H1 (cell line): ENCODE measurements around the gene UPF3A. TPM values are rescaled to one million over a fixed set of nuclear protein-coding genes. Genes with fewer than 3 reads are reported as not detected.

Experiments
- ATF2 ChIP-seq: IDR thresholded peaks from 2 replicates; pipeline ENCODE4 v1.6.1; 2012; ENCODE audit warnings: low read length, inconsistent platforms
- BRCA1 ChIP-seq: IDR thresholded peaks from 2 replicates; pipeline ENCODE4 v1.6.1; 2012; ENCODE audit warnings: low read depth, low read length, improper control_type of control experiment
- CREB1 ChIP-seq: IDR thresholded peaks from 2 replicates; pipeline ENCODE4 v1.6.1; 2012; ENCODE audit warnings: inconsistent platforms
- JUND ChIP-seq: IDR thresholded peaks from 2 replicates; pipeline ENCODE4 v1.6.1; 2011; ENCODE audit warnings: mild to moderate bottlenecking, improper control_type of control experiment, low read length
- NANOG ChIP-seq: IDR thresholded peaks from 2 replicates; pipeline ENCODE4 v1.6.1; 2011; ENCODE audit warnings: low read length, low read depth, mild to moderate bottlenecking, inconsistent platforms; ENCODE audit not compliant: insufficient read depth, poor library complexity, severe bottlenecking
- NRF1 ChIP-seq: IDR thresholded peaks from 2 replicates; pipeline ENCODE4 v1.6.1; 2011; ENCODE audit warnings: mild to moderate bottlenecking, low read depth, low read length, improper control_type of control experiment
- POLR2A ChIP-seq, 2 experiments: IDR thresholded peaks; 1 replicate in 1 of 2; 2 replicates in 1 of 2; pipeline ENCODE4 v1.6.1; 2011; ENCODE audit warnings: low read depth in 2 of 2, low read length in 2 of 2, mild to moderate bottlenecking in 2 of 2; ENCODE audit errors: control extremely low read depth in 1 of 2
- polyA plus RNA-seq, 7 experiments: library from polyadenylated mRNA; depleted of rRNA in 3 of 7; stranded (reverse) in 5 of 7; unstranded in 2 of 7; fragments of >200 nt in 5 of 7; fragments of 200-250 nt in 2 of 7; gene quantifications; 1 replicate in 5 of 7; 2 replicates in 1 of 7; 4 replicates in 1 of 7; pipeline versions ENCODE4 v1.2.1 to v1.2.3, GENCODE V29; 2011 to 2013; ENCODE audit warnings: missing spikeins in 2 of 7, mixed read lengths in 2 of 7
- total RNA-seq: library from RNA; stranded (reverse); fragmentation: NEBNext Ultra II Directional; extraction: Animal tissue kit (Norgen Biotek cat#: 25700); gene quantifications from 2 replicates; pipeline ENCODE4 v1.2.1, GENCODE V29; 2021
- TF ChIP-seq, protein P1 (sequence below): fragments of 300-600 bp; sonication (generic); IDR thresholded peaks from 2 replicates; pipeline ENCODE4 v1.7.1; 2012; ENCODE audit warnings: low read length, moderate library complexity, mild to moderate bottlenecking, inconsistent platforms; ENCODE audit not compliant: insufficient replicate concordance
- TF ChIP-seq, protein P2 (sequence below): IDR thresholded peaks from 2 replicates; pipeline ENCODE4 v1.6.1; 2012; ENCODE audit warnings: inconsistent platforms

UPF3A gene
- total and polyA plus RNA-seq, 2 of the 8 experiments (the other 6 are each of a cell fraction or from before 2014, with no cell fraction given), result 47.1 to 58.2 TPM

DNA sequence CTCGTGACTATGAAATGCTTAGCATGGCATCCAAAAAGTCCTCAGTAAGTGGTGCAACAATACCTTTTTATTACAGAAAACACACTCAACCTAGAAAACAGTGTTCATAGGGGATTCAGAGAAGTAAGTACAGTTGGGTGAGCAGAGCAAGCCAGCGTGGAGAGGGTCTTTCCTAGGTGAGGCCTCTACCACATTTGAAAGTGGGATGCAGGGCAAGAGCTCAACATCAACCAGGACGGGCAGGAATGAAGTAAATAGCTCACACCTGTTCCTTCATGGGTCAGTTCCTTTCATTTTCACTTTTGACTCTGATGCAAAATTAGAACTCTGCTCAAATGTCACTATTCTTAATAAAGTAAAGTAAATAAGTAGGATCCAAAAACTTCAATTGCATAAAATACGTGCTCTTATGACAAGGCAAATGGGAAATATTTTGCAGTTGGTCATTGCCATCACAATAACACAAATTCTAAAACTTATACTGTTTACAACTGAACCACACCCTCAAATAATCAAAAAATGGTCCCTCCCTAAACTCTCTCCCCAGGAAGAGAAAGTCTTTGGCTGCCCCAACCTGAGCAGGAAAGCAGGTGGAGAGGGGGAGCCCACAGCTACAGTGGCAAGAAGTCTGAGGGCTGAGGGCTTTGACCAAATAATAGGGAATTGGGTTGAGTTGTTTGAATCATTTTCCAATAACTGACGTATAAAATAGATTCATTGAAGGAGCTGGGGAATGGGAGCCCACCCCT lies 53.1 kb downstream of the UPF3A start (continued):
- TF ChIP-seq, protein P1, sequence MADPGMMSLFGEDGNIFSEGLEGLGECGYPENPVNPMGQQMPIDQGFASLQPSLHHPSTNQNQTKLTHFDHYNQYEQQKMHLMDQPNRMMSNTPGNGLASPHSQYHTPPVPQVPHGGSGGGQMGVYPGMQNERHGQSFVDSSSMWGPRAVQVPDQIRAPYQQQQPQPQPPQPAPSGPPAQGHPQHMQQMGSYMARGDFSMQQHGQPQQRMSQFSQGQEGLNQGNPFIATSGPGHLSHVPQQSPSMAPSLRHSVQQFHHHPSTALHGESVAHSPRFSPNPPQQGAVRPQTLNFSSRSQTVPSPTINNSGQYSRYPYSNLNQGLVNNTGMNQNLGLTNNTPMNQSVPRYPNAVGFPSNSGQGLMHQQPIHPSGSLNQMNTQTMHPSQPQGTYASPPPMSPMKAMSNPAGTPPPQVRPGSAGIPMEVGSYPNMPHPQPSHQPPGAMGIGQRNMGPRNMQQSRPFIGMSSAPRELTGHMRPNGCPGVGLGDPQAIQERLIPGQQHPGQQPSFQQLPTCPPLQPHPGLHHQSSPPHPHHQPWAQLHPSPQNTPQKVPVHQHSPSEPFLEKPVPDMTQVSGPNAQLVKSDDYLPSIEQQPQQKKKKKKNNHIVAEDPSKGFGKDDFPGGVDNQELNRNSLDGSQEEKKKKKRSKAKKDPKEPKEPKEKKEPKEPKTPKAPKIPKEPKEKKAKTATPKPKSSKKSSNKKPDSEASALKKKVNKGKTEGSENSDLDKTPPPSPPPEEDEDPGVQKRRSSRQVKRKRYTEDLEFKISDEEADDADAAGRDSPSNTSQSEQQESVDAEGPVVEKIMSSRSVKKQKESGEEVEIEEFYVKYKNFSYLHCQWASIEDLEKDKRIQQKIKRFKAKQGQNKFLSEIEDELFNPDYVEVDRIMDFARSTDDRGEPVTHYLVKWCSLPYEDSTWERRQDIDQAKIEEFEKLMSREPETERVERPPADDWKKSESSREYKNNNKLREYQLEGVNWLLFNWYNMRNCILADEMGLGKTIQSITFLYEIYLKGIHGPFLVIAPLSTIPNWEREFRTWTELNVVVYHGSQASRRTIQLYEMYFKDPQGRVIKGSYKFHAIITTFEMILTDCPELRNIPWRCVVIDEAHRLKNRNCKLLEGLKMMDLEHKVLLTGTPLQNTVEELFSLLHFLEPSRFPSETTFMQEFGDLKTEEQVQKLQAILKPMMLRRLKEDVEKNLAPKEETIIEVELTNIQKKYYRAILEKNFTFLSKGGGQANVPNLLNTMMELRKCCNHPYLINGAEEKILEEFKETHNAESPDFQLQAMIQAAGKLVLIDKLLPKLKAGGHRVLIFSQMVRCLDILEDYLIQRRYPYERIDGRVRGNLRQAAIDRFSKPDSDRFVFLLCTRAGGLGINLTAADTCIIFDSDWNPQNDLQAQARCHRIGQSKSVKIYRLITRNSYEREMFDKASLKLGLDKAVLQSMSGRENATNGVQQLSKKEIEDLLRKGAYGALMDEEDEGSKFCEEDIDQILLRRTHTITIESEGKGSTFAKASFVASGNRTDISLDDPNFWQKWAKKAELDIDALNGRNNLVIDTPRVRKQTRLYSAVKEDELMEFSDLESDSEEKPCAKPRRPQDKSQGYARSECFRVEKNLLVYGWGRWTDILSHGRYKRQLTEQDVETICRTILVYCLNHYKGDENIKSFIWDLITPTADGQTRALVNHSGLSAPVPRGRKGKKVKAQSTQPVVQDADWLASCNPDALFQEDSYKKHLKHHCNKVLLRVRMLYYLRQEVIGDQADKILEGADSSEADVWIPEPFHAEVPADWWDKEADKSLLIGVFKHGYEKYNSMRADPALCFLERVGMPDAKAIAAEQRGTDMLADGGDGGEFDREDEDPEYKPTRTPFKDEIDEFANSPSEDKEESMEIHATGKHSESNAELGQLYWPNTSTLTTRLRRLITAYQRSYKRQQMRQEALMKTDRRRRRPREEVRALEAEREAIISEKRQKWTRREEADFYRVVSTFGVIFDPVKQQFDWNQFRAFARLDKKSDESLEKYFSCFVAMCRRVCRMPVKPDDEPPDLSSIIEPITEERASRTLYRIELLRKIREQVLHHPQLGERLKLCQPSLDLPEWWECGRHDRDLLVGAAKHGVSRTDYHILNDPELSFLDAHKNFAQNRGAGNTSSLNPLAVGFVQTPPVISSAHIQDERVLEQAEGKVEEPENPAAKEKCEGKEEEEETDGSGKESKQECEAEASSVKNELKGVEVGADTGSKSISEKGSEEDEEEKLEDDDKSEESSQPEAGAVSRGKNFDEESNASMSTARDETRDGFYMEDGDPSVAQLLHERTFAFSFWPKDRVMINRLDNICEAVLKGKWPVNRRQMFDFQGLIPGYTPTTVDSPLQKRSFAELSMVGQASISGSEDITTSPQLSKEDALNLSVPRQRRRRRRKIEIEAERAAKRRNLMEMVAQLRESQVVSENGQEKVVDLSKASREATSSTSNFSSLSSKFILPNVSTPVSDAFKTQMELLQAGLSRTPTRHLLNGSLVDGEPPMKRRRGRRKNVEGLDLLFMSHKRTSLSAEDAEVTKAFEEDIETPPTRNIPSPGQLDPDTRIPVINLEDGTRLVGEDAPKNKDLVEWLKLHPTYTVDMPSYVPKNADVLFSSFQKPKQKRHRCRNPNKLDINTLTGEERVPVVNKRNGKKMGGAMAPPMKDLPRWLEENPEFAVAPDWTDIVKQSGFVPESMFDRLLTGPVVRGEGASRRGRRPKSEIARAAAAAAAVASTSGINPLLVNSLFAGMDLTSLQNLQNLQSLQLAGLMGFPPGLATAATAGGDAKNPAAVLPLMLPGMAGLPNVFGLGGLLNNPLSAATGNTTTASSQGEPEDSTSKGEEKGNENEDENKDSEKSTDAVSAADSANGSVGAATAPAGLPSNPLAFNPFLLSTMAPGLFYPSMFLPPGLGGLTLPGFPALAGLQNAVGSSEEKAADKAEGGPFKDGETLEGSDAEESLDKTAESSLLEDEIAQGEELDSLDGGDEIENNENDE, result no peak
- TF ChIP-seq CREB1 (no peak), NRF1 (no peak), BRCA1 (no peak), JUND (no peak), POLR2A (IDR thresholded peaks at IDR 0.05; ENCODE audit: control extremely low read depth in 1 of 2, low read depth in 2 of 2, low read length in 2 of 2) (no peak), NANOG (no peak), ATF2 (no peak)
- TF ChIP-seq, protein P2, sequence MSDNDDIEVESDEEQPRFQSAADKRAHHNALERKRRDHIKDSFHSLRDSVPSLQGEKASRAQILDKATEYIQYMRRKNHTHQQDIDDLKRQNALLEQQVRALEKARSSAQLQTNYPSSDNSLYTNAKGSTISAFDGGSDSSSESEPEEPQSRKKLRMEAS, result no peak
